NT2/D1 (cell line): ENCODE measurements around the gene ADK.

Experiments used
- SUZ12 ChIP-seq: IDR thresholded peaks from 2 replicates; pipeline ENCODE4 v1.6.1; 2011; ENCODE audit not compliant: insufficient read length, insufficient read depth; ENCODE audit errors: extremely low read depth
- YY1 ChIP-seq: IDR thresholded peaks from 2 replicates; pipeline ENCODE4 v1.6.1; 2011; ENCODE audit not compliant: insufficient read length, insufficient read depth

DNA sequence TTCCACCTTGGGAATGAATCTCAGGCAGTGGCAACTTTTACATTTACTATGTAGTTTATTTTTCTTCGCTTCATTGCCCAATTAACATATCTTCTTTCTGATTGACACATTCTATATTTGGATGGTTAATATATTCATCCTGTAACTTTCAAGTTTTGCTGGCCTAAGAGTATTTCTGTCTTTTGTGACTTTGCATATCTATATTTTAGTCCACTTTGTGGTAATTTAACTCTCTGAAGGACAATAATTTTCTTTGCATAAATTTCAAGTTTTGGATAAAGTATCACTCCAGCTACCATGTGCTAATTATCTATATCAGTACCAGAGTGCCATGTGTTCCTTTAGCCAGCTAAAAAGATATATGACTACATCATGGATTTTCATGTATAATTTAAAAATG, 523.9 kb downstream of the ADK start:
- no peak for TF ChIP-seq YY1
- no peak for TF ChIP-seq SUZ12
